ENCODE data around the gene CDH4.

DNA sequence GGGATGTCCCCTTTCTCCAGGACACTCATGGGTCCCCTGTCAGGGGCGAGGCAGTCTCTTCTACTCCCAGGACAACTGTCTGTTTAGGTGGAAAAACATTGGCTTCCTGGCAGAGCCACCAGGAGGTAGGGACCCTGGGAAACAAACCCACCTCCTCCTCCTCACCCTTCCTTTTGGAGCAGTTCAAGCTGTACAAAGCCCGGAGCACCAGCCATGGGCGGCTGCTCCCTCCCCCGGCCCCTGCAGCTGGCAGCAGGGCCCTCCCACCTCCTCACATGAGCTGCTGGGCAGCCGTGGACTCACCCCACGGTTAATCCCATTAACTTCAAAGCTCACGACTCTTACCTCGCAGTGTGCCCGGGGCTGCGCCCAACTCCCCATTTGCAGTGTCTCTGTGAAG, 48.6 kb downstream of the CDH4 start:
- no peak for TF ChIP-seq TCF7L2 (IDR thresholded peaks at IDR 0.05; ENCODE audit: low read depth, low read length)
- TF ChIP-seq, protein P1, sequence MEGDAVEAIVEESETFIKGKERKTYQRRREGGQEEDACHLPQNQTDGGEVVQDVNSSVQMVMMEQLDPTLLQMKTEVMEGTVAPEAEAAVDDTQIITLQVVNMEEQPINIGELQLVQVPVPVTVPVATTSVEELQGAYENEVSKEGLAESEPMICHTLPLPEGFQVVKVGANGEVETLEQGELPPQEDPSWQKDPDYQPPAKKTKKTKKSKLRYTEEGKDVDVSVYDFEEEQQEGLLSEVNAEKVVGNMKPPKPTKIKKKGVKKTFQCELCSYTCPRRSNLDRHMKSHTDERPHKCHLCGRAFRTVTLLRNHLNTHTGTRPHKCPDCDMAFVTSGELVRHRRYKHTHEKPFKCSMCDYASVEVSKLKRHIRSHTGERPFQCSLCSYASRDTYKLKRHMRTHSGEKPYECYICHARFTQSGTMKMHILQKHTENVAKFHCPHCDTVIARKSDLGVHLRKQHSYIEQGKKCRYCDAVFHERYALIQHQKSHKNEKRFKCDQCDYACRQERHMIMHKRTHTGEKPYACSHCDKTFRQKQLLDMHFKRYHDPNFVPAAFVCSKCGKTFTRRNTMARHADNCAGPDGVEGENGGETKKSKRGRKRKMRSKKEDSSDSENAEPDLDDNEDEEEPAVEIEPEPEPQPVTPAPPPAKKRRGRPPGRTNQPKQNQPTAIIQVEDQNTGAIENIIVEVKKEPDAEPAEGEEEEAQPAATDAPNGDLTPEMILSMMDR (IDR thresholded peaks at IDR 0.05), result no peak
- TF ChIP-seq, protein P2, sequence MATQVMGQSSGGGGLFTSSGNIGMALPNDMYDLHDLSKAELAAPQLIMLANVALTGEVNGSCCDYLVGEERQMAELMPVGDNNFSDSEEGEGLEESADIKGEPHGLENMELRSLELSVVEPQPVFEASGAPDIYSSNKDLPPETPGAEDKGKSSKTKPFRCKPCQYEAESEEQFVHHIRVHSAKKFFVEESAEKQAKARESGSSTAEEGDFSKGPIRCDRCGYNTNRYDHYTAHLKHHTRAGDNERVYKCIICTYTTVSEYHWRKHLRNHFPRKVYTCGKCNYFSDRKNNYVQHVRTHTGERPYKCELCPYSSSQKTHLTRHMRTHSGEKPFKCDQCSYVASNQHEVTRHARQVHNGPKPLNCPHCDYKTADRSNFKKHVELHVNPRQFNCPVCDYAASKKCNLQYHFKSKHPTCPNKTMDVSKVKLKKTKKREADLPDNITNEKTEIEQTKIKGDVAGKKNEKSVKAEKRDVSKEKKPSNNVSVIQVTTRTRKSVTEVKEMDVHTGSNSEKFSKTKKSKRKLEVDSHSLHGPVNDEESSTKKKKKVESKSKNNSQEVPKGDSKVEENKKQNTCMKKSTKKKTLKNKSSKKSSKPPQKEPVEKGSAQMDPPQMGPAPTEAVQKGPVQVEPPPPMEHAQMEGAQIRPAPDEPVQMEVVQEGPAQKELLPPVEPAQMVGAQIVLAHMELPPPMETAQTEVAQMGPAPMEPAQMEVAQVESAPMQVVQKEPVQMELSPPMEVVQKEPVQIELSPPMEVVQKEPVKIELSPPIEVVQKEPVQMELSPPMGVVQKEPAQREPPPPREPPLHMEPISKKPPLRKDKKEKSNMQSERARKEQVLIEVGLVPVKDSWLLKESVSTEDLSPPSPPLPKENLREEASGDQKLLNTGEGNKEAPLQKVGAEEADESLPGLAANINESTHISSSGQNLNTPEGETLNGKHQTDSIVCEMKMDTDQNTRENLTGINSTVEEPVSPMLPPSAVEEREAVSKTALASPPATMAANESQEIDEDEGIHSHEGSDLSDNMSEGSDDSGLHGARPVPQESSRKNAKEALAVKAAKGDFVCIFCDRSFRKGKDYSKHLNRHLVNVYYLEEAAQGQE (IDR thresholded peaks at IDR 0.05; ENCODE audit: insufficient read depth in 1 of 2, low read depth in 2 of 2, low read length in 1 of 2), result no peak
